Measurements from ENCODE around the gene LRP3.

Gene LRP3

GRCh38 chr19:33231511-33231910 is 37.4 kb downstream of the LRP3 start:
- H3K4me3 ChIP-seq (ENCODE audit: low read length), result no peak overlapping the region
- no peak overlapping the region for H3K9ac ChIP-seq (ENCODE audit: low read length)
- no peaks in the 10 kb centered on the region for H3K36me3 ChIP-seq (ENCODE audit: control insufficient read depth, insufficient read depth, low read length)
- peaks cover 4% of the 10 kb centered on the region for H3K27me3 ChIP-seq (ENCODE audit: control insufficient read depth, insufficient read depth, low read length)
- no peak overlapping the region for H3K27ac ChIP-seq (ENCODE audit: low read depth, low read length)
- no peaks in the 10 kb centered on the region for H3K4me1 ChIP-seq (ENCODE audit: control insufficient read depth, insufficient read depth, low read length)

GRCh38 chr19:33232656-33233055 is 38.5 kb downstream of the LRP3 start:
- no peaks in the 10 kb centered on the region for H3K36me3 ChIP-seq (ENCODE audit: control insufficient read depth, insufficient read depth, low read length)
- no peaks in the 10 kb centered on the region for H3K27me3 ChIP-seq (ENCODE audit: control insufficient read depth, insufficient read depth, low read length)

GRCh38 chr19:33233056-33233873 is 39.1 kb downstream of the LRP3 start:
- no peak overlapping the region for H3K9ac ChIP-seq (ENCODE audit: low read length)
- no peaks in the 10 kb centered on the region for H3K36me3 ChIP-seq (ENCODE audit: control insufficient read depth, insufficient read depth, low read length)
- H3K27me3 ChIP-seq (ENCODE audit: control insufficient read depth, insufficient read depth, low read length), result no peaks in the 10 kb centered on the region
- no peak overlapping the region for H3K4me3 ChIP-seq (ENCODE audit: low read length)
- H3K27ac ChIP-seq (ENCODE audit: low read depth, low read length), result no peak overlapping the region
- H3K4me1 ChIP-seq (ENCODE audit: control insufficient read depth, insufficient read depth, low read length), result no peaks in the 10 kb centered on the region

More at GRCh38 chr19:33232656-33233055, 38.5 kb downstream of the LRP3 start:
- no peaks in the 10 kb centered on the region for H3K4me1 ChIP-seq (ENCODE audit: control insufficient read depth, insufficient read depth, low read length)
- no peak overlapping the region for H3K9ac ChIP-seq (ENCODE audit: low read length)
- no peak overlapping the region for H3K4me3 ChIP-seq (ENCODE audit: low read length)
- H3K27ac ChIP-seq (ENCODE audit: low read depth, low read length), result no peak overlapping the region

GRCh38 chr19:33234092-33234491 is 40.0 kb downstream of the LRP3 start:
- Histone ChIP-seq H3K27ac (ENCODE audit: low read depth, low read length) (no peak overlapping the region), H3K27me3 (ENCODE audit: control insufficient read depth, insufficient read depth, low read length) (no peaks in the 10 kb centered on the region), H3K36me3 (ENCODE audit: control insufficient read depth, insufficient read depth, low read length) (no peaks in the 10 kb centered on the region), H3K9ac (ENCODE audit: low read length) (no peak overlapping the region), H3K4me1 (ENCODE audit: control insufficient read depth, insufficient read depth, low read length) (no peaks in the 10 kb centered on the region), H3K4me3 (ENCODE audit: low read length) (no peak overlapping the region)

- no peaks in the 10 kb centered on the region for H3K4me1 ChIP-seq (ENCODE audit: control insufficient read depth, insufficient read depth, low read length)
- no peak overlapping the region for H3K4me3 ChIP-seq (ENCODE audit: low read length)
- no peak overlapping the region for H3K27ac ChIP-seq (ENCODE audit: low read depth, low read length)
- no peaks in the 10 kb centered on the region for H3K27me3 ChIP-seq (ENCODE audit: control insufficient read depth, insufficient read depth, low read length)
- H3K9ac ChIP-seq (ENCODE audit: low read length), result no peak overlapping the region
- no peaks in the 10 kb centered on the region for H3K36me3 ChIP-seq (ENCODE audit: control insufficient read depth, insufficient read depth, low read length)
Observed at GRCh38 chr19:33234736-33235135, 40.6 kb downstream of the LRP3 start.

- no peaks in the 10 kb centered on the region for H3K27me3 ChIP-seq (ENCODE audit: control insufficient read depth, insufficient read depth, low read length)
- no peak overlapping the region for H3K4me3 ChIP-seq (ENCODE audit: low read length)
- H3K4me1 ChIP-seq (ENCODE audit: control insufficient read depth, insufficient read depth, low read length), result no peaks in the 10 kb centered on the region
- H3K27ac ChIP-seq (ENCODE audit: low read depth, low read length), result no peak overlapping the region
- no peaks in the 10 kb centered on the region for H3K36me3 ChIP-seq (ENCODE audit: control insufficient read depth, insufficient read depth, low read length)
- H3K9ac ChIP-seq (ENCODE audit: low read length), result no peak overlapping the region
Observed at GRCh38 chr19:33235269-33235995, 41.3 kb downstream of the LRP3 start.

GRCh38 chr19:33235996-33236350 is 41.8 kb downstream of the LRP3 start:
- Histone ChIP-seq H3K4me3 (ENCODE audit: low read length) (no peak overlapping the region), H3K27me3 (ENCODE audit: control insufficient read depth, insufficient read depth, low read length) (no peaks in the 10 kb centered on the region), H3K36me3 (ENCODE audit: control insufficient read depth, insufficient read depth, low read length) (no peaks in the 10 kb centered on the region), H3K9ac (ENCODE audit: low read length) (no peak overlapping the region), H3K4me1 (ENCODE audit: control insufficient read depth, insufficient read depth, low read length) (no peaks in the 10 kb centered on the region), H3K27ac (ENCODE audit: low read depth, low read length) (no peak overlapping the region)

GRCh38 chr19:33236696-33237390 is 42.7 kb downstream of the LRP3 start:
- no peaks in the 10 kb centered on the region for H3K27me3 ChIP-seq (ENCODE audit: control insufficient read depth, insufficient read depth, low read length)
- H3K4me1 ChIP-seq (ENCODE audit: control insufficient read depth, insufficient read depth, low read length), result no peaks in the 10 kb centered on the region
- no peak overlapping the region for H3K9ac ChIP-seq (ENCODE audit: low read length)
- no peaks in the 10 kb centered on the region for H3K36me3 ChIP-seq (ENCODE audit: control insufficient read depth, insufficient read depth, low read length)
- no peak overlapping the region for H3K4me3 ChIP-seq (ENCODE audit: low read length)
- no peak overlapping the region for H3K27ac ChIP-seq (ENCODE audit: low read depth, low read length)

- Histone ChIP-seq H3K36me3 (ENCODE audit: control insufficient read depth, insufficient read depth, low read length) (no peaks in the 10 kb centered on the region), H3K27me3 (ENCODE audit: control insufficient read depth, insufficient read depth, low read length) (peaks cover 2% of the 10 kb centered on the region), H3K4me1 (ENCODE audit: control insufficient read depth, insufficient read depth, low read length) (no peaks in the 10 kb centered on the region), H3K9ac (ENCODE audit: low read length) (no peak overlapping the region), H3K4me3 (ENCODE audit: low read length) (no peak overlapping the region), H3K27ac (ENCODE audit: low read depth, low read length) (no peak overlapping the region)
Observed at GRCh38 chr19:33238481-33239149, 44.5 kb downstream of the LRP3 start.

GRCh38 chr19:33239223-33239975 is 45.3 kb downstream of the LRP3 start:
- peaks cover 2% of the 10 kb centered on the region for H3K27me3 ChIP-seq (ENCODE audit: control insufficient read depth, insufficient read depth, low read length)
- no peak overlapping the region for H3K27ac ChIP-seq (ENCODE audit: low read depth, low read length)
- no peak overlapping the region for H3K4me3 ChIP-seq (ENCODE audit: low read length)
- no peaks in the 10 kb centered on the region for H3K36me3 ChIP-seq (ENCODE audit: control insufficient read depth, insufficient read depth, low read length)
- H3K9ac ChIP-seq (ENCODE audit: low read length), result no peak overlapping the region
- no peaks in the 10 kb centered on the region for H3K4me1 ChIP-seq (ENCODE audit: control insufficient read depth, insufficient read depth, low read length)

GRCh38 chr19:33240181-33240771 is 46.1 kb downstream of the LRP3 start:
- Histone ChIP-seq H3K4me3 (ENCODE audit: low read length) (no peak overlapping the region), H3K36me3 (ENCODE audit: control insufficient read depth, insufficient read depth, low read length) (no peaks in the 10 kb centered on the region), H3K27me3 (ENCODE audit: control insufficient read depth, insufficient read depth, low read length) (peaks cover 2% of the 10 kb centered on the region), H3K9ac (ENCODE audit: low read length) (no peak overlapping the region), H3K4me1 (ENCODE audit: control insufficient read depth, insufficient read depth, low read length) (no peaks in the 10 kb centered on the region), H3K27ac (ENCODE audit: low read depth, low read length) (no peak overlapping the region)

Data from rectal smooth muscle tissue (tissue), 1 donor.